Measurements from ENCODE around the gene CRABP2. TPM values are rescaled to one million over a fixed set of nuclear protein-coding genes. Genes with fewer than 3 reads are reported as not detected.

The CRABP2 gene
- total and polyA plus RNA-seq, 11 donors = 0.46 to 11.4 (median 1.4) TPM; not detected in 3

GRCh38 chr1:156655151-156655903 lies 50.1 kb downstream of the CRABP2 start:
- intact Hi-C loops (cut with DNase I) = loop anchor here in 7 of 10 donors (5.0 to 10.0 kb wide), 3 partner anchors 73 to 273 kb away; no protein-coding TSS in a partner anchor
- Histone ChIP-seq H3K36me3 (no peaks in the 10 kb centered on the region), H3K27me3 (peaks cover 0 to 46% (median 3%) of the 10 kb centered on the region in 9 donors), H3K4me1 (peaks cover 0 to 35% (median 23%) of the 10 kb centered on the region in 12 donors), H3K9me3 (no peaks in the 10 kb centered on the region), H3K27ac (no peak overlapping the region), H3K4me3 (no peak overlapping the region)
- 56 to 65% (median 60%) methylated on average over 2 of the region's 2 CpGs for WGBS, 4 donors
- ATAC-seq (no peak), DNase-seq (no peak)
- TF ChIP-seq CTCF (IDR thresholded peaks at IDR 0.05) = no peak
- no peak for TF ChIP-seq POLR2A (IDR thresholded peaks at IDR 0.05)

- DNase-seq = no peak
- intact Hi-C loops (cut with DNase I) = loop anchor here in 8 of 10 donors (5.0 to 10.0 kb wide), 4 partner anchors 33 to 272 kb away; no protein-coding TSS in a partner anchor
These were observed 50.7 kb downstream of the CRABP2 start for GRCh38 chr1:156654700-156655099.

GRCh38 chr1:156652992-156653355 lies 52.4 kb downstream of the CRABP2 start:
- no peak overlapping the region for H3K4me3 ChIP-seq
- peaks cover 0 to 53% (median 5%) of the 10 kb centered on the region in 9 donors for H3K27me3 ChIP-seq
- H3K4me1 ChIP-seq = peaks cover 0 to 17% (median 13%) of the 10 kb centered on the region in 12 donors
- DNase-seq (no peak), ATAC-seq (no peak)
- no peak overlapping the region for H3K27ac ChIP-seq
- 80 to 89% (median 85%) methylated on average over 9 of the region's 9 CpGs for whole genome bisulfite sequencing, 4 donors
- intact Hi-C loops (cut with DNase I) = loop anchor here in 3 of 10 donors (5.0 to 10.0 kb wide), 3 partner anchors 34 to 268 kb away; no protein-coding TSS in a partner anchor
- no peaks in the 10 kb centered on the region for H3K9me3 ChIP-seq
- H3K36me3 ChIP-seq = no peaks in the 10 kb centered on the region
- no peak for TF ChIP-seq POLR2A (IDR thresholded peaks at IDR 0.05)
- no peak for TF ChIP-seq CTCF (IDR thresholded peaks at IDR 0.05)

More at GRCh38 chr1:156654700-156655099, 50.7 kb downstream of the CRABP2 start:
- H3K36me3 ChIP-seq = no peaks in the 10 kb centered on the region
- H3K4me3 ChIP-seq = no peak overlapping the region
- 53 to 80% (median 70%) methylated on average over 1 of the region's 1 CpG for WGBS, 4 donors
- peaks cover 0 to 28% (median 20%) of the 10 kb centered on the region in 12 donors for H3K4me1 ChIP-seq
- no peak for ATAC-seq
- H3K27me3 ChIP-seq = peaks cover 0 to 46% (median 3%) of the 10 kb centered on the region in 9 donors
- no peaks in the 10 kb centered on the region for H3K9me3 ChIP-seq
- no peak overlapping the region for H3K27ac ChIP-seq
- no peak for TF ChIP-seq CTCF (IDR thresholded peaks at IDR 0.05)
- TF ChIP-seq POLR2A (IDR thresholded peaks at IDR 0.05) = no peak

Data from heart left ventricle (tissue), 16 donors.